ENCODE measurements around the gene REV3L. TPM values are rescaled to one million over a fixed set of nuclear protein-coding genes. Genes with fewer than 3 reads are reported as not detected.

Gene REV3L
- total and polyA plus RNA-seq, 7 experiments from 2014 or later = 8.6 to 31.8 (median 19.9) TPM

DNA sequence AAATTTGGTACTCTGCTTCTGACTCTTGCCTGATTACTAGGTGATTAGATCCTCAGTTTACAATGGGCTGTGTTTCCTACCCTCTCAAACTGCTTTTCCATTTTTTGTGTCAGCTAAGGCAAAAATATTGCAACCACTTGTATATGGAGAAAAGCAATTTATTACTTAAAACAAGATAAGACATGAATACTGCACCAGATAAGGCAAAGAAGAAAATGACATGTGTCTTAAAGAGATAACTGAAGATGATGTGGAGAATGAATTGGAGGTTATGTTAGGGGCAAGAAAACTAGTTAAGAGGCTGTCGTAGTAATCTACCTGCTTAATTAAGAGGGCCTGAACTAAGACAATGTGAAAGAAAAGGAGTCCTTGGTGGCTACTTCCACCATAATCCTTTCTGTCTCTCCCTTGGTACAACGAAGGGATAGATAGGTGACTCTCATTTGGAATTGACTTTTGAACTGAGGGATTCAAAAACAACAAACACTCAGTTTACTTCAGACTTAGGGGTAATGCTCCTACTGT lies 16.3 kb upstream of the REV3L start:
- Mint-ChIP-seq H3K27me3 (no peaks in the 10 kb centered on the region), H3K4me3 (no peak overlapping the region), H3K9me3 (peaks cover 0 to 3% (median 0%) of the 10 kb centered on the region in 11 donors), H3K27ac (no peak overlapping the region), H3K36me3 (peaks cover 4 to 32% (median 15%) of the 10 kb centered on the region in 5 donors), H3K4me1 (peaks cover 5 to 29% (median 8%) of the 10 kb centered on the region in 7 donors)
- no peaks in the 10 kb centered on the region for H3K9me3 ChIP-seq (ENCODE audit: control insufficient read depth in 2 of 3, low read length in 3 of 3)
- H3K4me1 ChIP-seq (ENCODE audit: control insufficient read depth in 2 of 2, insufficient read depth in 2 of 2, low read length in 2 of 2) = no peaks in the 10 kb centered on the region
- DNase-seq (no peak), ATAC-seq (no peak)
- H3K36me3 ChIP-seq (ENCODE audit: control insufficient read depth in 2 of 3, insufficient read depth in 3 of 3, low read length in 3 of 3) = no peaks in the 10 kb centered on the region
- H3K4me3 ChIP-seq (ENCODE audit: low read length) = no peak overlapping the region
- intact Hi-C loops (cut with micrococcal nuclease) = no loop called here
- POLR2A ChIA-PET = interaction anchor here (0.9 to 1.0 kb wide), 2 partner anchors 13 to 16 kb away, joined by 3 read pairs; partner anchors contain the start of gene REV3L
- no peak overlapping the region for H3K27ac ChIP-seq (ENCODE audit: low read depth, low read length)
- CTCF ChIA-PET = interaction anchor here (0.6 kb wide), 1 partner anchor 452 kb away, joined by 3 read pairs; no protein-coding TSS in a partner anchor
- no peaks in the 10 kb centered on the region for H3K27me3 ChIP-seq (ENCODE audit: control insufficient read depth in 2 of 2, insufficient read depth in 2 of 2, low read length in 2 of 2)

DNA sequence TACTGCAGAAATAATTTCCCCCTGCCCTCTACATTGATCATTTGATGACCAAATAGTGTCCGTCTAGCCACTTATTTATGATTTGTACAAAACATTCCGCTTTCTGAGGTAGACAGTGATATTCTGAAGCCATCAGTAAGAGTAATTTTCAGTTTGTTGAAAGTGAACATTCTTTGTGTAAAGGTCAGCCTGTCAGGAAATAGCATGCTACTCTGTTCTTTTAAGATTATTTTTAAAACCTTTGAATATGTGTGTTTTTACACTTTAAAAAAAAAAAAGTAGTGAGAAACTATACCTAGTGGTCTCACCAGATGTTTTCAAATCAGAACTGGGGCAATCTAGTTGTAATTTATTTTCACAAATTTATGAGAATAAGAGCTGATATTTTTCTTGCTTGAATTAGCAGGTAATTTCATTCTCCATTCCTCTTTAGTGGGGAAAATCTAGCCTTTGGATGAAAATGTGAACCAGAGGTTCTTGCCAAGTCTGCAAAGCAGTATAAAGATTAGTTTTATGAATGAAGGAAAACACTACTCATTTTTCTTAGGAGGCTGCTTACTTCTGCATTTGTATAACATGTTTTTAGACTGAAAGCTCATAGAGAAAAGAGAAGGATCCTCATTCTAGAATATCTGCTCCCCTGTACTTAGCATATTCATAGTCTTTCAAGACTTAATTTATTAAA lies 12.1 kb upstream of the REV3L start:
- Mint-ChIP-seq H3K27me3 (no peaks in the 10 kb centered on the region), H3K36me3 (peaks cover 0 to 20% (median 6%) of the 10 kb centered on the region in 5 donors), H3K4me3 (peak overlapping the region in 1 of 10 donors; percentile 17), H3K9me3 (no peaks in the 10 kb centered on the region), H3K4me1 (peaks cover 3 to 25% (median 9%) of the 10 kb centered on the region in 7 donors), H3K27ac (no peak overlapping the region)
- CTCF ChIA-PET = no interaction called here
- DNase-seq = no peak
- no peaks in the 10 kb centered on the region for H3K36me3 ChIP-seq (ENCODE audit: control insufficient read depth in 2 of 3, insufficient read depth in 3 of 3, low read length in 3 of 3)
- H3K27me3 ChIP-seq (ENCODE audit: control insufficient read depth in 2 of 2, insufficient read depth in 2 of 2, low read length in 2 of 2) = no peaks in the 10 kb centered on the region
- ATAC-seq = no peak
- intact Hi-C loops (cut with micrococcal nuclease) = no loop called here
- POLR2A ChIA-PET = interaction anchor here (0.8 kb wide), 1 partner anchor 46 kb away, joined by 4 read pairs; no protein-coding TSS in a partner anchor
- no peak overlapping the region for H3K27ac ChIP-seq (ENCODE audit: low read depth, low read length)
- H3K9me3 ChIP-seq (ENCODE audit: control insufficient read depth in 2 of 3, low read length in 3 of 3) = no peaks in the 10 kb centered on the region
- H3K4me3 ChIP-seq (ENCODE audit: low read length) = no peak overlapping the region
- no peaks in the 10 kb centered on the region for H3K4me1 ChIP-seq (ENCODE audit: control insufficient read depth in 2 of 2, insufficient read depth in 2 of 2, low read length in 2 of 2)

DNA sequence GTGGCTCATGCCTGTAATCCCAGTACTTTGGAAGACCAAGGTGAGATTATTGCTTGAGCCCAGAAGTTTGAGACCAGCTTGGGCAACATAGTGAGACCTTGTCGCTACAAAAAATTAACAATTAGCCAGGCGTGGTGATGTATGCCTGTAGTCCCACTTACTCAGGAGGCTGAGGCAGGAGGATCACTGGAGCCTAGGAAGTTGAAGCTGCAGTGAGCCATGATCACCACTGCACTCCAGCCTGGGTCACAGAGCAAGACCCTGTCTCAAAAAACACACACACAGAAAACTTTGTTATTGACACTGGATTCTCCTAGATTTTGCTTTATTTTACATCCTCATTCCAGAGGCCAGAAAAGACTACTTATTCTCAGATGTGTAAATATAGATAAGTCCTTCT lies 9.5 kb upstream of the REV3L start:
- peaks cover 0 to 12% (median 12%) of the 10 kb centered on the region in 5 donors for H3K36me3 Mint-ChIP-seq
- H3K4me3 ChIP-seq (ENCODE audit: low read length) = no peak overlapping the region
- peaks cover 5 to 30% (median 18%) of the 10 kb centered on the region in 7 donors for H3K4me1 Mint-ChIP-seq
- H3K27me3 ChIP-seq (ENCODE audit: control insufficient read depth in 2 of 2, insufficient read depth in 2 of 2, low read length in 2 of 2) = no peaks in the 10 kb centered on the region
- no peak for DNase-seq
- intact Hi-C loops (cut with micrococcal nuclease) = no loop called here
- ChIA-PET POLR2A (interaction anchor here (1.3 to 2.2 kb wide), 2 partner anchors 9 to 113 kb away, joined by 3 to 5 read pairs; partner anchors contain the start of genes REV3L and TRAF3IP2), CTCF (interaction anchor here (0.6 kb wide), 1 partner anchor 236 kb away, joined by 6 read pairs; no protein-coding TSS in a partner anchor)
- H3K9me3 ChIP-seq (ENCODE audit: control insufficient read depth in 2 of 3, low read length in 3 of 3) = no peaks in the 10 kb centered on the region
- no peaks in the 10 kb centered on the region for H3K27me3 Mint-ChIP-seq
- H3K27ac Mint-ChIP-seq = no peak overlapping the region
- H3K4me1 ChIP-seq (ENCODE audit: control insufficient read depth in 2 of 2, insufficient read depth in 2 of 2, low read length in 2 of 2) = peaks cover 0 to 2% of the 10 kb centered on the region in 2 donors
- no peaks in the 10 kb centered on the region for H3K36me3 ChIP-seq (ENCODE audit: control insufficient read depth in 2 of 3, insufficient read depth in 3 of 3, low read length in 3 of 3)
- H3K4me3 Mint-ChIP-seq = no peak overlapping the region
- no peak overlapping the region for H3K27ac ChIP-seq (ENCODE audit: low read depth, low read length)
- no peak for ATAC-seq
- H3K9me3 Mint-ChIP-seq = no peaks in the 10 kb centered on the region

DNA sequence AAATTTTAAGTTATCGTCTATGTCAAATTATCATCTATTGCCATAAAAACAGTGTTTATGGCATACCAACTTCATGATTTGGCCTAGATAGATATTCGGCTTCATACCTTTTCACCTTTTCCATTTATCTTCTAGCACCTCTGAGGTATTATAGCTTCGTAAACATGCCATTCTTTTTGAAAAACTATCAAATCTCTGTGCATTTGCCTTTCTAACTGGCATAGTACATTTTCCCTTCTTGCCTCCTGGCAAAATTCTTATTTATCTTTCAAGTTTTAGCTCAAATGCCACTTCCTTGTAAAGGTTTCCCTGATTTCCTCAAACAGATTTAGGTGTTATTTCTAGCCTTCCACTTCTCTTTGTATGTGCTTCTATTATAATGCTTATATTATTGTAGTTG lies 7.0 kb upstream of the REV3L start:
- POLR2A ChIA-PET = interaction anchor here (0.7 kb wide), 1 partner anchor 448 kb away, joined by 3 read pairs; no protein-coding TSS in a partner anchor
- ATAC-seq = no peak

DNA sequence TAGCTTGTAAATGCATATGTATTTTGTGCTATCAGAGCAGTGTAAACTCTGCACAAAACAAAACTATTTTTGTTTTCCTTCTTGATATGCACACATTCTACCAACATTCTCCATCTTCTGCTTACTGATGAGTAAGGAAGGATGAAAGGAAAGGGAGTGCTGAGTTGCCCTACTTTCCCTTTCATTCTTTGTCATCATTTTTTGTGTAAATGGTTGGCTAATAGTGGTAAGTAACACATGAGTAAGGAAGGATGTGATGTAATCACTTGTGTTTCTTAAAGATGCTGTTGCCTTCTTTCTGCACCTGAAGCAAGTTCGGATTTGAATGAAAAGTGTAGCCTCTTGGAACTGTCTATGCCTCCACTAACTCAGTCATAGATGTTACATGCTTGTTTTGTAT lies 4.6 kb upstream of the REV3L start:
- no peak overlapping the region for H3K4me3 ChIP-seq (ENCODE audit: low read length)
- peak in 2 of 9 donors; percentile 6 to 10 for DNase-seq
- no peaks in the 10 kb centered on the region for H3K27me3 ChIP-seq (ENCODE audit: control insufficient read depth in 2 of 2, insufficient read depth in 2 of 2, low read length in 2 of 2)
- intact Hi-C loops (cut with micrococcal nuclease) = loop anchor here (10.0 kb wide), 2 partner anchors 357 to 2003 kb away; partner anchors contain the start of gene ZBTB24 (in 1 of the 2)
- Mint-ChIP-seq H3K4me3 (peak overlapping the region in 1 of 10 donors; percentile 57), H3K27ac (peak overlapping the region in 2 of 9 donors; percentile 16 to 79), H3K36me3 (peaks cover 0 to 19% (median 9%) of the 10 kb centered on the region in 5 donors), H3K9me3 (peaks cover 0 to 2% (median 0%) of the 10 kb centered on the region in 11 donors), H3K4me1 (peaks cover 12 to 53% (median 40%) of the 10 kb centered on the region in 7 donors), H3K27me3 (peaks cover 0 to 3% (median 0%) of the 10 kb centered on the region in 5 donors)
- peaks cover 0 to 12% (median 0%) of the 10 kb centered on the region in 3 experiments for H3K36me3 ChIP-seq (ENCODE audit: control insufficient read depth in 2 of 3, insufficient read depth in 3 of 3, low read length in 3 of 3)
- ChIA-PET POLR2A (interaction anchor here (1.4 kb wide), 1 partner anchor 10 kb away, joined by 4 read pairs; no protein-coding TSS in a partner anchor), CTCF (interaction anchor here (1.7 kb wide), 1 partner anchor 229 kb away, joined by 6 read pairs; a partner anchor contains a TSS)
- H3K4me1 ChIP-seq (ENCODE audit: control insufficient read depth in 2 of 2, insufficient read depth in 2 of 2, low read length in 2 of 2) = peaks cover 4 to 19% of the 10 kb centered on the region in 2 donors
- ATAC-seq = no peak
- no peaks in the 10 kb centered on the region for H3K9me3 ChIP-seq (ENCODE audit: control insufficient read depth in 2 of 3, low read length in 3 of 3)
- no peak overlapping the region for H3K27ac ChIP-seq (ENCODE audit: low read depth, low read length)

More for the DNA sequence above, 7.0 kb upstream of the REV3L start:
- Mint-ChIP-seq H3K27me3 (no peaks in the 10 kb centered on the region), H3K36me3 (peaks cover 0 to 21% (median 12%) of the 10 kb centered on the region in 5 donors), H3K27ac (no peak overlapping the region), H3K9me3 (peaks cover 0 to 2% (median 0%) of the 10 kb centered on the region in 11 donors), H3K4me3 (no peak overlapping the region), H3K4me1 (peaks cover 12 to 47% (median 35%) of the 10 kb centered on the region in 7 donors)
- CTCF ChIA-PET = no interaction called here
- intact Hi-C loops (cut with micrococcal nuclease) = no loop called here
- DNase-seq = no peak
- Histone ChIP-seq H3K4me1 (ENCODE audit: control insufficient read depth in 2 of 2, insufficient read depth in 2 of 2, low read length in 2 of 2) (peaks cover 4 to 12% of the 10 kb centered on the region in 2 donors), H3K27me3 (ENCODE audit: control insufficient read depth in 2 of 2, insufficient read depth in 2 of 2, low read length in 2 of 2) (no peaks in the 10 kb centered on the region), H3K9me3 (ENCODE audit: control insufficient read depth in 2 of 3, low read length in 3 of 3) (no peaks in the 10 kb centered on the region), H3K36me3 (ENCODE audit: control insufficient read depth in 2 of 3, insufficient read depth in 3 of 3, low read length in 3 of 3) (no peaks in the 10 kb centered on the region), H3K27ac (ENCODE audit: low read depth, low read length) (no peak overlapping the region), H3K4me3 (ENCODE audit: low read length) (no peak overlapping the region)

DNA sequence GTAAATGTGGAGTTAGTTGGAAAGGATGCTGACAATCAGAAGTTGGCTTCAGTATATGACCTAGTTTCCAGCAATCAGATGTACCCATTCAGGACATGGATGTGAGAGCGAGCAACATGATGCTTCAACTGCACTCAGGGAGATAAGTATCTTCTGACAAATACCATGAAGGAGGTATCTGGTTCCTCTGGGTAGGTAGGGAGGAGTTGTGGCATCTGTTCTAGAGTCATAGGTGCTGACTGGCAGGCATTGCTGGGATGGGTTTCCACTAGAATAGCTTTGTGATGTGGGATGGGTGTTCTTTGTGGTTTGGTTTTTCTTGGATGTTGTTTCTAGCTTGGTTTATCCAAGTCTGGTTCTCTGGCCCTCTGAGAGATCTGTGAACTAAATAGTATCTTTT lies 3.9 kb upstream of the REV3L start:
- intact Hi-C loops (cut with micrococcal nuclease) = loop anchor here (10.0 kb wide), 2 partner anchors 358 to 2002 kb away; partner anchors contain the start of gene ZBTB24 (in 1 of the 2)
- ATAC-seq (no peak), DNase-seq (no peak)
- no peak overlapping the region for H3K27ac ChIP-seq (ENCODE audit: low read depth, low read length)
- no peaks in the 10 kb centered on the region for H3K27me3 ChIP-seq (ENCODE audit: control insufficient read depth in 2 of 2, insufficient read depth in 2 of 2, low read length in 2 of 2)
- peaks cover 0 to 2% (median 0%) of the 10 kb centered on the region in 11 donors for H3K9me3 Mint-ChIP-seq
- H3K4me1 ChIP-seq (ENCODE audit: control insufficient read depth in 2 of 2, insufficient read depth in 2 of 2, low read length in 2 of 2) = peaks cover 4 to 20% of the 10 kb centered on the region in 2 donors
- no peaks in the 10 kb centered on the region for H3K9me3 ChIP-seq (ENCODE audit: control insufficient read depth in 2 of 3, low read length in 3 of 3)
- peak overlapping the region in 2 of 10 donors; percentile 43 to 52 for H3K4me3 Mint-ChIP-seq
- H3K27ac Mint-ChIP-seq = peak overlapping the region in 1 of 9 donors; percentile 79
- peaks cover 0 to 12% (median 0%) of the 10 kb centered on the region in 3 experiments for H3K36me3 ChIP-seq (ENCODE audit: control insufficient read depth in 2 of 3, insufficient read depth in 3 of 3, low read length in 3 of 3)
- H3K4me3 ChIP-seq (ENCODE audit: low read length) = no peak overlapping the region
- ChIA-PET POLR2A (interaction anchor here (1.4 kb wide), 1 partner anchor 9 kb away, joined by 4 read pairs; no protein-coding TSS in a partner anchor), CTCF (interaction anchor here (1.7 kb wide), 1 partner anchor 228 kb away, joined by 6 read pairs; a partner anchor contains a TSS)
- peaks cover 0 to 3% (median 0%) of the 10 kb centered on the region in 5 donors for H3K27me3 Mint-ChIP-seq
- H3K36me3 Mint-ChIP-seq = peaks cover 0 to 19% (median 9%) of the 10 kb centered on the region in 5 donors
- H3K4me1 Mint-ChIP-seq = peaks cover 14 to 56% (median 42%) of the 10 kb centered on the region in 7 donors
